Measurements from ENCODE around the gene VTI1A.

DNA sequence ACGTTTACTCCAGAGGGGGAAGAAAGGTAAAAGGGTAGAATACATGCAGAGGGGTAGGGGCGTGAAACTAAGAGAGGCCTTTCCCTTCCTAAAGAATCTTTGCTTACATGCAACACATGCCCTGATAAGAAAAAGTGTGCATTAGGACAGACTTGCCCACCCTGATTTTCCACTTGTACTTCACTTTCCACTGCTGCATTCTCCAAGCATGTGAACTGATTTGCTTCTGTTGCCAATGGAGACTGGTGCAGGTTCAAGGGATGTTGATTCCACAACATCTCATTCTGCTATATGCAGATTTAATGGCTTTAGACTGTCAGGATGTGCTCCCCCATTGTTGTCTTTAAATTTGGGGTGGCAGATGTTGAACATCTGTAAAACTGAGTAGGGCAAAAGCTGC is 265.5 kb downstream of the VTI1A start:
- TF ChIP-seq, protein P1, sequence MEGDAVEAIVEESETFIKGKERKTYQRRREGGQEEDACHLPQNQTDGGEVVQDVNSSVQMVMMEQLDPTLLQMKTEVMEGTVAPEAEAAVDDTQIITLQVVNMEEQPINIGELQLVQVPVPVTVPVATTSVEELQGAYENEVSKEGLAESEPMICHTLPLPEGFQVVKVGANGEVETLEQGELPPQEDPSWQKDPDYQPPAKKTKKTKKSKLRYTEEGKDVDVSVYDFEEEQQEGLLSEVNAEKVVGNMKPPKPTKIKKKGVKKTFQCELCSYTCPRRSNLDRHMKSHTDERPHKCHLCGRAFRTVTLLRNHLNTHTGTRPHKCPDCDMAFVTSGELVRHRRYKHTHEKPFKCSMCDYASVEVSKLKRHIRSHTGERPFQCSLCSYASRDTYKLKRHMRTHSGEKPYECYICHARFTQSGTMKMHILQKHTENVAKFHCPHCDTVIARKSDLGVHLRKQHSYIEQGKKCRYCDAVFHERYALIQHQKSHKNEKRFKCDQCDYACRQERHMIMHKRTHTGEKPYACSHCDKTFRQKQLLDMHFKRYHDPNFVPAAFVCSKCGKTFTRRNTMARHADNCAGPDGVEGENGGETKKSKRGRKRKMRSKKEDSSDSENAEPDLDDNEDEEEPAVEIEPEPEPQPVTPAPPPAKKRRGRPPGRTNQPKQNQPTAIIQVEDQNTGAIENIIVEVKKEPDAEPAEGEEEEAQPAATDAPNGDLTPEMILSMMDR (IDR thresholded peaks at IDR 0.05; ENCODE audit: insufficient read depth, low read depth, low read length) = no peak
- TF ChIP-seq EZH2 (IDR thresholded peaks at IDR 0.05; ENCODE audit: insufficient read depth, low read length) = no peak

Data from astrocyte (in vitro differentiated cells and primary cell).